Measurements from ENCODE around the gene PRX.

GRCh38 chr19:40379446-40380198 lies 33.6 kb downstream of the PRX start:
- TF ChIP-seq, protein P1, sequence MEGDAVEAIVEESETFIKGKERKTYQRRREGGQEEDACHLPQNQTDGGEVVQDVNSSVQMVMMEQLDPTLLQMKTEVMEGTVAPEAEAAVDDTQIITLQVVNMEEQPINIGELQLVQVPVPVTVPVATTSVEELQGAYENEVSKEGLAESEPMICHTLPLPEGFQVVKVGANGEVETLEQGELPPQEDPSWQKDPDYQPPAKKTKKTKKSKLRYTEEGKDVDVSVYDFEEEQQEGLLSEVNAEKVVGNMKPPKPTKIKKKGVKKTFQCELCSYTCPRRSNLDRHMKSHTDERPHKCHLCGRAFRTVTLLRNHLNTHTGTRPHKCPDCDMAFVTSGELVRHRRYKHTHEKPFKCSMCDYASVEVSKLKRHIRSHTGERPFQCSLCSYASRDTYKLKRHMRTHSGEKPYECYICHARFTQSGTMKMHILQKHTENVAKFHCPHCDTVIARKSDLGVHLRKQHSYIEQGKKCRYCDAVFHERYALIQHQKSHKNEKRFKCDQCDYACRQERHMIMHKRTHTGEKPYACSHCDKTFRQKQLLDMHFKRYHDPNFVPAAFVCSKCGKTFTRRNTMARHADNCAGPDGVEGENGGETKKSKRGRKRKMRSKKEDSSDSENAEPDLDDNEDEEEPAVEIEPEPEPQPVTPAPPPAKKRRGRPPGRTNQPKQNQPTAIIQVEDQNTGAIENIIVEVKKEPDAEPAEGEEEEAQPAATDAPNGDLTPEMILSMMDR (conservative IDR thresholded peaks at IDR 0.05; ENCODE audit: low read depth, low read length) = no peak
- no peak for TF ChIP-seq EZH2 (IDR thresholded peaks at IDR 0.05; ENCODE audit: borderline replicate concordance, low read depth, low read length, poor library complexity, severe bottlenecking)
